HEK293T (cell line): ENCODE results near the gene LYSMD2.

Experiments
- FOXM1 ChIP-seq: fragments of 450-650 bp; IDR thresholded peaks from 2 replicates; pipeline ENCODE4 v1.6.1; 2017; ENCODE audit warnings: mild to moderate bottlenecking, borderline replicate concordance
- HDGF ChIP-seq: fragments of 450-650 bp; IDR thresholded peaks from 2 replicates; pipeline ENCODE4 v1.6.1; 2017; ENCODE audit warnings: antibody characterized with exemption, borderline replicate concordance
- LEF1 ChIP-seq: fragments of 450-650 bp; IDR thresholded peaks from 2 replicates; pipeline ENCODE4 v1.6.1; 2017; ENCODE audit warnings: mild to moderate bottlenecking, borderline replicate concordance
- SP1 ChIP-seq: fragments of 450-650 bp; IDR thresholded peaks from 2 replicates; pipeline ENCODE4 v1.6.1; 2017
- SUZ12 ChIP-seq: fragments of 450-650 bp; IDR thresholded peaks from 2 replicates; pipeline ENCODE4 v1.6.1; 2016; ENCODE audit warnings: mild to moderate bottlenecking
- TARDBP ChIP-seq: fragments of 450-650 bp; IDR thresholded peaks from 2 replicates; pipeline ENCODE4 v1.6.1; 2016
- ZNF384 ChIP-seq: fragments of 450-650 bp; IDR thresholded peaks from 2 replicates; pipeline ENCODE4 v1.6.1; 2016

GRCh38 chr15:51678096-51678495, 59.4 kb downstream of the LYSMD2 start:
- TF ChIP-seq SUZ12 (no peak), LEF1 (no peak), HDGF (no peak), FOXM1 (no peak), ZNF384 (no peak), TARDBP (no peak), SP1 (no peak)
